NOMO-1 treated with dmso at 0.1 percent for 144 hours (cell line): Measurements from ENCODE around the gene DIPK1A.
A peak's percentile ranks its signal among the peaks of the same experiment; 100 is the strongest.

Experiments
- DNase-seq: peaks from one replicate; lab custom pipeline; 2025; ENCODE audit not compliant: unreplicated experiment; lab: John Stamatoyannopoulos, UW

Gene DIPK1A

DNA sequence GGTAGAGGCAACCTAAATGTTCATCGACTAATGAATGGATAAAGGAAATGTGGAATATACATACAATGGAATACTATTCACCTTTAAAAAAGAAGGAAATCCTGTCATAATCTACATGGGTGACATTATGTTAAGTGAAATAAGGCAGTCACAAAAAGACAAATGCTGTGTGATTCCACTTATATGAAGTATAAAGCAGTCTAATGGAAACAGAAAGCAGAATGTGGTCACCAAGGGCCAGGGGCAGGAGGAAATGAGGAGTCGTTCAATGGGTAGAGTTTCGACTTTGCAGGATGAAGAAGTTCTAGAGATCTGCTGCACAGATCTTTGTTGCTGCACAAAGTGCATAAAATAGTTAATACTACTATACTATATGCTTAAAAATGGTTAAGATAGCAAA is 7.8 kb downstream of the DIPK1A start:
- DNase-seq = peak; percentile 29

DNA sequence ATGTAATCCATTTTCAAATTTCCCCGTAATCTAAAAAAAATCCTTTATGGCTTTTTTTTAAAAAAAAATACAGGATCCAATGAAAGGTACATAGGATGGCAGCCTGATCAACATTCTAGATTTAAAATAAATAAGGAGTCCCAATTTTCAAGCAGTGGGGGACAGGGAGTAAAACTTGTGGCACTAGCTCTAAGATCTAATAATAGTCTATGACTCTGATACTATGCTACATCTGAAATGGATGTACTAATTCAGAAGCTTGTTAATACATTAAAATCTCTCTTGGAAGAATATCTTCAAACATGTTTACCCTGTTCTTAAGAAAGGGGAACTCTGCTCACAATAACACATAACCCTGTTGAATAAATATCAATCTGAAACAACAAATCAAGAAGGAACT is 8.5 kb downstream of the DIPK1A start:
- no peak for DNase-seq

DNA sequence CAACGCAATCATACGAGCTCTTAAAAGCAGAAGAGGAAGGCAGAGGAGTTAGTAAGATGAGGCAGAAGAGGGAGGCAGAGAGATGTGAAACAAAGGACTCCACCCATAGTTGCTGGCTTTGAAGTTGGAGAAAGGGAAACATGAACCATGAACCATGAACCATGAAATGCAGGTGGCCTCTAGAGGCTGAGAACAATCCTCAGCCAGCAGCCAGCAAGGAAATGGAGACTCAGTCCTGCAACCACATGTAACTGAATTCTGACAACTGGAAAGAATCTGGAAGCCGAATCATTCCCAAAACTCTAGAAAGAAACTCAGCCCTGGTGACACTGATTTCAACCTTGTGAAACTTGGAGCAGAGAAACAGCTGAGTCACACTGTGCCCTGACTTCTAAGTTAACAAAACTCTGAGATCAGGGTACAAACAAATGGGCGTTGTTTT is 10.1 kb downstream of the DIPK1A start:
- DNase-seq = peak; percentile 53

DNA sequence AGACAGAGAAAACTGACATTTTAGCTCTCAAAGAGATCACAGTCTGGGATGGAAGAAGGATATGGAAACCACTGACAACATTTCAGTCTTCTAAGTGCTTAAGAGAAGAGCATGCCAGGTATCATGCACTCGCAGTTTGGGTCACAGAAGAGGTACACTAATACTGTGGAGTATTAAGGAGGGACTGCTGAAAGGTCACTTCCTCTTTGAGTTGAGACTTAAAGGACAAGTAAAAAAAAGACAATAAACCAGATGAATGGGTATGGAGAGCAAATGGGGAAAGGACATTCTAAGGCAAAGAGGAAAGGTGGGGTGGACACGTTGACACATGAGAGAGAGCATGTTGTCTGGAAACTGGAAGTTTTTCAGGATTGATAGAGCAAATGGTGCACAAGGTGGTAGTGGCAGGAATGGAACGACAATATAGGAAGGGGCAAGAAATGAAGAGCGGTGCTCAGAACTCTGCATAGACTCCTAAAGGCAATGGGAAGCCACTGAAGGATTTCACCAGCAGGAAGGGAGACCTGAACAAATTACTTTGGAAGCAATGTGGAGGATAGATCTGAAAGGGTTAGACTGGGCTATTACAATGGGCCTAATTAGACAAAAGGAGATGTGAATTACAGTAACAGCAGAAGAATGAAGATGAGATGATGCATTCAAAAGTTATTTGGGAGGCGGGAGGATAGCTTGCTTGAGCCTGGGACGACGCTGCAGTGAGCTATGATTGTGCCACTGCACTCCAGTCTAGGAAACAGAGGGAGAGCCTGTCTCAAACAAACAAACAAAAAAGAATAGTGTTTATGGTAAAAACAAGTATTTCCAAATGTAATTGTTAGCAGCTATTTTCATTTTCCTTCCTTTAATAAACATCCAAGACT is 11.1 kb downstream of the DIPK1A start:
- no peak for DNase-seq

DNA sequence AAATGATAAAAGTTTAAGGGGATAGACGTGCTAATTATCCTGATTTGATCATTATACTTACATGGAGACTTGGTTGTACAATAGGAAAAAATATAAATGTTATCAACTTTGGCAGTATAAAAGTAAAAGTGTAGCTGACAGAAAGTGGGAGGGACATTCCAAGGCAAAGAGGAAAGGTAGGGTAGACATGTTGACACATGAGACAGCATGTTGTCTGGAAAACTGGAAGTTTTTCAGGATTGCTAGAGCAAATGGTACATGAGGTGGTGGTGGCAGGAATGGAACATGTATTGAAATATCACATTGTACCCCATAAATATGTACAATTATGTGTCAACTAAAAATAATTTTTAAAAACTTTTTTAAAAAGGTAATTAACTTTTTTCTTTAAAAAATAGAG is 13.2 kb downstream of the DIPK1A start:
- no peak for DNase-seq

DNA sequence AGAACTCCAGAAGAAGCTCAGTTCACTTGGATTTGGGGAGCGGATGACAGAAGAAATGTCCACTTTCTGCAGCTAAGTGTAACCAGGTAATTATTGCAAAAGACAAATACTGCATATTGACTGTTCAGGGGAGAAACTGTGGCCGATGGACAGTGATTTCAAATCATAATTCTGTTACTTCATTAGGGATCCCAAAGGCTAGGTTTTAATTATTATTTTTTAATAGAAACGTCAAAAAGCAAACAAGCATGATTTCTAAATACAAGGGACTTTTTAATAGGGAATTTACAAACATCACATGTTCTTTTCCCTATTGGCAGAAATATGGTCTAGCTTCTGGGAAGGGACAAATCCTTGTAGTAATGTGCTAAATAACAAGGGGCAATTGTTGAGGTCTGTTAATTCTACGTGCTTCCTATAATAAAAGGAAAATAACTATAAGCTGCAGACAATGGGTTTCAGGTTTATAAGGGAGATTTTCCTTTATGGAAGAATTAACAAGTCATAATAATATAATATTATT is 15.5 kb downstream of the DIPK1A start:
- no peak for DNase-seq

DNA sequence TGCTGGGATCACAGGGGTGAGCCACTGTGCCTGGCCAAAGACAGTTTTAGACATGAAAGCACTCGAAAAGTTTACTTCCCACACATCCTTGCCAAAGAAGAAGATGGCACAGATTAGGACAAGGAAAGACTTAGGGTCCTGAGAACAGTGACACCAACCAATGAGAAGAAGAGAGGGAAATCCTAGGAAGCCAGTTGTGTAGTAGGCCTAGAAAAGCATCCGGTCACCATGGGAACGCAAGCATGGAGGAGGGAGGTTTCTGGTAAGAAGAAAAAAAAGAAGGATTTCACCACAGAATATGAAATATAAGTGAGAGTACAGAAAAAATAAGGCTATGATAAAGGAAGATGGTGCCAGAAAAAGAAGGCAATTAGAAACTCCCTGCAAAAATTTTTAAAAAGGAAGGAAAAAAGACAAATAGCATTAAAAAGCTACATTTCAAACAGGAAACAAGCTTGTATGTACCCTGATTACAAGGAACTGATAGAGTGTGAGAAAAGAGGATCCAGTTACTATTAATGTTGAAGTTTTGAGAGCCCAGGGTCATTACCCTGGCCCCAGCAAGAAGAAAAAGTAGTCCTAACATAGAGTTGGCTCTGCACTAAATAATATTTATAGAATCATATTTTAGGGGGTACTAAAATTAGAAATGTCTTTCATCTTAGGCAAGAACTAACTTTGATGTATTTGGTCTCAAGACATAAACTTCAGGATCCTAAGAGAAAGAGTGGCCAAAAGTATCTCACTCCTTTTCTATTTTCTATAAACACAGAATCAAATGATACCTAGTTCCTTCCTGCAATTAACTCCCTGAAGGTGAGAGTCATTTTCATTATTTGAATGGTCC is 16.1 kb downstream of the DIPK1A start:
- no peak for DNase-seq

DNA sequence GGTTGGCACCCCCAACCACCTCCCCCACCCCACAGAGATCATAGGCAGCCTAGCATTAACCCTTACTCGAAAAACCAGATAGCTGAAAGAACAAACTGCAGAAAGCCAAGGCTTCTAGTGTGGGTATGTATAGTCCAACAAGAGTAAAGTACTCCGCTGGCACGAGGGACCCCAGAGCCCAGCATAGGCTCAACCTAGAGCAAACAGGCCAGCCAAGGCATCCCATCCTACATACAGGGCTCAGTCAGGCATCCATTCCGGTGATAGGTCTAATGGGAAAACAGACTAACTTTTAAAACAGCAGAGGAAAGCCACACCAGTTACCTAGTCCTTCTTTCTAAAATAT is 17.8 kb downstream of the DIPK1A start:
- no peak for DNase-seq

DNA sequence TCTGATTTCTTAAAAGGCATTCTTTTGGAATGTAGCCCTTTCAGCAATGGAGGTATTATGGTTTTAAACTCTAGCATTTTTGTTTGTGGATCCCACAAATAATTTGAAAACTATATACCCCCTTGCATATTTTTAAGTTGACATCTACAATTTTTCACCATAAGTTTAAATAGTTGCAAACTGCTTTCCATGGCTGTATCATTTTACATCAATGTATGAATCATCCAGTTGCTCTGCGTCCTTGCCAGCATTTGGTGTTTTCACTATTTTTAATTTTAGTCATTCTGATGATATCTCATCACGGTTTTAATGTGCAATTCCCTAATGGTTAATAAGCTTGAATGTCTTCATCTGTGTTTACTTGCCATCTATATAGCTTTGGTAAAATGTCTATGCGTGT is 20.7 kb downstream of the DIPK1A start:
- no peak for DNase-seq

DNA sequence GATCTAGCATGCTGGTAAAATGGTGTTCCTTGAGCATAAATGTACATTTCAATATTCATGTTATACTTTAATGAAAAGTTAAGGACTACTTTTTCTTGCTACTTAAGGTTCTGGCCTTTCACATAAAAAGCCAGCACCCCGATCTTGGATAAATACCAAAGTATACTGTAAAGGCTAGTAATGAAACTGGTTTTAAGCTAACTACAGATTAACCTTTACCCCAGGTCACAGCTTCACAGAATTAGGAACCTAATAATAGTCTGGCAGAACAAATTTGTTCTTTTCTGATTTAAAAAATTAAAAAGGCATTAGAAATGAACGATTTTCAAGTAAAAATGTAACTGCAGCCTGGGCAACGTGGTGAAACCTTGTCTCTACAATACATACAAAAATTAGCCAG is 23.5 kb downstream of the DIPK1A start:
- DNase-seq = no peak

DNA sequence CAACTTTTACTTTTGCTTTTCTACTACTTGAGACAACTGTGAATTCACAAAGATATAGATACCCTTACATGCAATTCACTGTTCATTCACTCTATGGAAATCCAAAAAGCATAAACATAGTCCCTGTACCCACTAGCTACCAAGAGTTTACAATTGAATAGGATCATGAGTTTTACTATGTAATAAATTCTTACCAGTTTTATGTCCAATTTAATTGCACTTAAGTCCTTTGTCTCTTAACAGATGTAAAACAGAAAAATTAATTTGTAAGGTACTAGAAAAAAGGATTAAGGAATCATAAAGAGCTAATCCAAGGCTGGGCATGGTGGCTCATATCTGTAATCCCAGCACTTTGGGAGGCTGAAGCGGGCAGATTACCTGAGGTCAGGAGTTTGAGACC is 24.4 kb downstream of the DIPK1A start:
- no peak for DNase-seq

DNA sequence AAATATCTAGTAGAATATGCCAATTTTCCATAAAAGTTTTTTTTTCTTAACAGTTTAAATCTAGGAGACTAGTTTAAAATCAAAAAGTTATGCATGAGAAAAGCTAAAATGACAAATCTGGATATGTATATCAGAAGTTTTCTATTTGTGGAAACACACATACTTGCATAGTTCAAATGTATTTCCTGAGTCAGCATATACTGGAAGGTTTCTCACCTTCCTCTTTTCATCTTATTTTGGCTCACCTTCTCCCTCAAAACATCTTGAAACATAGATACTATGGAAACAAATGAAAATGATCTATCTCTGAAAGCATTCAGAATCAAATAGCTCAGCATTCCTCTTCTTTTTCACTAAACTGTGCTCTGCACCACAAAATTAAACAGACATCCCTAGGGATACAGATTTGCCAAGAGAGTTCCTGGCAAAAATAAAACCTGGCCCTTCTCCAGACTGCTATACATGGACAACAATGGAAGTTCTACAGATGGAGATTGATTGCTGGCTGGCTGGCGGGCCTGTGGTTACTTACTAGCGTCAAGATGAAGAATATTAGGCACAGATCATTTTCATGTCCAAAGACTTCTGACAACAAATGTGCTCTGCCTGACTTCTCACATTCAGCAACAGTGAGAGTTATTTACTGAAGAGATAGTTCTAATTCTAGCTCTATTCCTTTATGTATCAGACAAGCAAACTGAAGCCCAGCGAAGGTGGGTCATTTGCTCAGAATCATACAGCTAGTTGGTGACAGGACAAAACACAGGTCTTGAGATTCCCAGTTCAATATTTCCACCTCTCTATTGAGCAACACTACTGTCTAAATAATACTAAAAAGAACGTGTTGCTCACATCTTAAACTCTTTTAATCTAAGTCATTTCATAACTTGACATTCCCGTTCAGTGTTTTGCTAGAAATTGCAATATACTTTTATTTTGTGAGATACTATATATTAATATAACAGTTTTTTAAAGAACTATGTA is 26.6 kb downstream of the DIPK1A start:
- DNase-seq = no peak

DNA sequence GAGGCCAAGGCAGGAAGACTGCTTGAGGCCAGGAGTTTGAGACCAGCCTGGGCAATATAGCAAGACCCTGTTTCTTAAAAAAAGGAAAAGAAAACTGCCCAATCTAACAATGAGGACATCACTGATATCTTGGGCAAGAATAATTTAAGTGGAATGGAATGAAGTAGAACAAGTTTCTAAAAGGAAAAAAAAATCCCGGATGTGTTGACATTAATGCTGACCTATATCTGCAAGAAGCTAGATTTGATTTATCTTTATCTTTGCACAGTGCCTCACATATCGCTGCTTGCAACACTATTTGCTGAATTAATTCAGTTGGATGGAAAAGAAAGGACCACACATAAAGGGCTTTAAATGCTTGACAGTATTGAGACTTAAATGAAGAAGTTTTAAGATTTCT is 27.8 kb downstream of the DIPK1A start:
- no peak for DNase-seq

DNA sequence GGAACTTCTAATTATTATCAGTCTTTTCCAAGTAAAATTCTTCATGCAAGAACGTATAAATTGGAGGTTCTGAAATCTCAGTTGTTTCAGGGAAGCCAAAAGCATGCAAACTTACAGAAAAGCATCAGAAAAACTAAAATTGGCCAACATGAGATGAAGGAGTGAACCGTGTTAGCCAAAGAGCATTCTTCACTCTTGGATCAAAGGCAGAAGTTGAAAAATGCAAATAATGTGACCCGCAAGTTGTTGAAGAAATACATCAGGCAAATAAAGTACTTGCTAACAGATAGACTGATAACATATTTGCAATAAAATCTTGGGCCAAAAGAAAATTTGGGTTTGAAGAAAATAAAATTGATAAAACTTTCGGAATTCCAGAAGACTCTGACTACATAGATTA is 29.6 kb downstream of the DIPK1A start:
- DNase-seq = no peak

DNA sequence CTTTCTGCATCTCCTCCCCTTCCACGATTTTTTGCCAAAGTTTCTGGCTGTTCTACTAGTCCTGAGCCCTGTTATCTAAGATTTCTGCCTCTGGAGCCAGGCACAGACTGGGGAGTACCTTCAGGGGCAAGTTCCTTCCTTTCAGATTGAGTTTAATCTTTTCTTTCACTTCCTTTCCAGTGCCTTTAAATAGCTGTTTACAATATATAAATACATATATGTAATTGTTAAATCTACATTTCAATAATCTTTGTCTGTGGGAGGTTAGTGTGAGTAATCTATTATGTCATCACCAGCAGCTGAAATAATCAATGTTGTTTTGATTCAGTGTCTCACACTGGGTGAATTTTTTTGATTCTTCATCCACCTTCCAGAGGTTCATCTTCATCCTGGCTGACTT is 31.8 kb downstream of the DIPK1A start:
- no peak for DNase-seq

DNA sequence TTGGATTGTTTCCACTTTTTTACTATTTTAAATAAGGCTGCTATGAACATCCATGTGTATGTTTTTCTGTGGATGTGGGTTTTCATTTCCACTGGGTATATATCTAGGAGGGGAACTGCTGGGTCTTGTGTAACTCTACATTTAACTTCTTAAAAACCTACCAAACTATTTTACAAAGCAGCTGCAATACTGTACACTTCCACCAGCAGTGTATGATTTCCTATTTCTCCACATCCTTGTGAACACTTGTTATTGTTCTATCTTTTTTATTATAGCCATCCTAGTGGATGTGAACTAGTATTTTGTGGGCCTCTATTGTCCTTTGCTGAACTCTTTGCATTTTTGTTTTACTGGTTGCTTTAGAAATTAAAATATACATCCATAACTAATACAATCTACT is 33.4 kb downstream of the DIPK1A start:
- DNase-seq = no peak

DNA sequence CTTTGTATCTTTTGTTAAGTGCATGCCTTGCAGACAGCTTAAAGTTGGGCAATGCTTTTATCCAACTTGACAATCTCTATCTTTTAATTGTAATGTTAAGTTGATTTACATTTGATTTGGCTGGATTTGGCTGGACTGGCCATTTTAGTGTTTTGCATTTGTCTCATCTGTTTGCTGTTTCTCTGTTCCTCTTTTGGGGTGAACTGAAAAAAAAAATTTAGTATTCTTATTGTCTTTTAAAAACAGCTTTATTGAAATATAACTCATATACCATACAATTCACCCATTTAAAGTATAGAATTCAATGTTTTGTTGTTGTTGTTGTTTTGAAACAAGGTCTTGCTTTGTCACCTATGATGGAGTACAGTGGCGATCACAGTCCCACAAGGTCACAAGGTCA is 34.4 kb downstream of the DIPK1A start:
- DNase-seq = no peak

DNA sequence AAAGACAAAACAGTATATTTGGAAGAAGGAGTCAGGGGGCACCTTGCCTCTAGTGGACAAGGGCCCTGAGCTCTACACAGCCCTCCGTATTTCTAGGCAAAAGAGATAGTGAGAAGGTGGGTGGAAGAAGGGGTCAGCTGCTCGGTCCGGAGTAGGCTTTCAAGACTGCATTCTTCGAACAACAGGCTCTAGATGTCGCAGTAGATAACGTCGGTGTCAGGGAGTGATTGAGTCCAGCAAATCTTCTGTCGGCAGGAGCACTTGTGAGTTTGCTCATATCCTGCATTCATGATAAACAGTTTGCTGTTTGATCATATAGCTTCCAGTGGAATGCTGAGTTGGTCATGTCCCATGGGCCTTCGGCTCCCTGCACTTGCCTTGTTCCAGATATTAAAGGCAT is 36.8 kb downstream of the DIPK1A start:
- no peak for DNase-seq

DNA sequence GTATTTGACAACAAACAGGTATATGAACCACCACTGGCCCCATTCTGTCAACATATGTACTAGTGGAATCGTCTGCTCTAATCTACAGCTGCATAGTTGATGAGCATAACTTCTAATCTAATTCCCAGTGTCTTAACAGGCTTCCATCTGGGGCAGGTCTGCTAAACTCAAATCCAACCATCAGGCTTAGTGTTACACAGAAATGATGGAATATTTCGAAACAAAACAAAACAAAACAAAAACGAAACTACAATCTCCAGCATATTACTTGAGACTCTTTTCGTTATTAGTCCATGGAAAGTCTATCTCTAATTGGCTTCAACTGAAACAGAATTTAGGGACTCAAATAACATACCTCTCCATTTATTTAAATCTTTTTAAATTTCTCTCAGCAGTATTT is 37.6 kb downstream of the DIPK1A start:
- no peak for DNase-seq

DNA sequence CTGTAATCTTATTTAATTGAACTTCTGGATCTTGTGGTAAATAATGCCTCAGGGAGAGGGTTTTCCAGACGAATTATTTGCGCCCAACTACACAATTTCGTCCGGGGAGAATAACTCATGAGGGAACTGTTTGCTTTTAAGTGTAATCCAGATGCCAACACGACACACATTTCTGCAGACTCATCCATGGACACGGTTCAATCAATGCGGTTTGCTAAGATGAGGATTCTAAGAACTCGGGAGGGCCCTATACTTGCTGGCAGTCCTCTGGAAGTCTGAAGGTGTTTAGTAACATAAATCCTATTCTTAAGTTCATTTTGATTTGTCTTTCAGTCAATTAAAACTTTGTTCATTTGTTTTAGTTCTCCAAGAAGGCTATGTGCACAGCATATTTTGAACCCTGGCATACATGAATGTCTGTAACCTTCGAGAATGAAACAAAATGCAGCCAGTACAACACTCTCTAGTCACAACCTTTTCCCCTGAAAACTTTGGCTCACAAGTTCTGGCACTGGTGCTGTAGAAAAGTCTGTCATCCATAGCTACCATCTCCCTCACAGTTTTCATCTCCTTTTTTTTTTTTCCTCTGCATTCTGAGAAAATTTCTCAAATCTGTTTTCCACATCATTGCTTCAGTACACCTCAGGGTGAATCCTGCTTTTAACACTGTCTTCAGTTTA is 38.8 kb downstream of the DIPK1A start:
- no peak for DNase-seq
